HepG2 (cell line): ENCODE results near the gene SMPX.

Experiments used
- CHD2 ChIP-seq: IDR thresholded peaks from 2 replicates; pipeline ENCODE4 v1.6.1; 2011; ENCODE audit warnings: low read depth, low read length, improper control_type of control experiment
- RAD51 ChIP-seq: fragments of 450-650 bp; IDR thresholded peaks from 2 replicates; pipeline ENCODE4 v1.6.1; 2016; ENCODE audit warnings: borderline replicate concordance
- ZFP1 ChIP-seq: IDR thresholded peaks from 2 replicates; pipeline ENCODE4 v1.6.1; 2016
- ZNF883 ChIP-seq: sonication (generic); formaldehyde crosslinking; IDR thresholded peaks from 2 replicates; pipeline ENCODE4 v1.5.1; 2020; ENCODE audit warnings: mild to moderate bottlenecking, missing genetic modification reagents; ENCODE audit errors: not compliant biosample characterization
- TF ChIP-seq, protein P1 (sequence below): IDR thresholded peaks from 2 replicates; pipeline ENCODE4 v1.6.1; 2012; ENCODE audit warnings: inconsistent platforms

DNA sequence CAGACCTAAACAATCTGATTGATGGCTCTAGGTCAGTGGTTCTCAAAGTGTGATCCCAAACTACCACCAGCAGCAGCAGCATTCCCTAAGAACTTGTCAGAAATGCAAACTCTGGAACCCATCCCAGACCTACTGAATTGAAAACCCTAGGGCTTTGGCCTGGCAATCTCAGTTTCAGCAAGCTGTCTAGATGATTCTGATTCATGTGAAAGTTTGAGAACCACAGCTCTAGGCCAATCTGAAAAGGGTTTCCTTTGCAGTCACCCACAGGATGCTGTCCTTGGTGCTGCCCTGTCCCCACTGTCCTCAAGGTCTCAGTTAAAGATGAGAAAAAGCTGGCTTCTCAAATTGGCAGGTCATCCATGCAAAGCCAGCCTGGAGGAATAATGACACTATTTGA, 34.8 kb downstream of the SMPX start:
- TF ChIP-seq ZFP1 (CRISPR knock-in tag) (no peak), CHD2 (no peak), ZNF883 (CRISPR knock-in tag) (no peak), RAD51 (no peak)
- TF ChIP-seq, protein P1, sequence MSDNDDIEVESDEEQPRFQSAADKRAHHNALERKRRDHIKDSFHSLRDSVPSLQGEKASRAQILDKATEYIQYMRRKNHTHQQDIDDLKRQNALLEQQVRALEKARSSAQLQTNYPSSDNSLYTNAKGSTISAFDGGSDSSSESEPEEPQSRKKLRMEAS, result no peak
